ENCODE data around the gene DDX39A.
A peak's percentile ranks its signal among the peaks of the same experiment; 100 is the strongest.
"Not testable (repeated sequence)": the region's sequence is repeated elsewhere in the genome, so short reads cannot be mapped to it uniquely, and the experiment has no call there.

The DDX39A gene

GRCh38 chr19:14419106-14419813, at the start of gene DDX39A:
Gene DDX39A (minus strand): TSS chr19:14419341. CDS start chr19:14413220, 6,121 bp downstream.
- DNase-seq: peak; percentile 100

GRCh38 chr19:14467816-14468215, 48.7 kb upstream of the DDX39A start:
- peak; percentile 45 for DNase-seq

- DNase-seq: no peak
These were observed 48.2 kb upstream of the DDX39A start for GRCh38 chr19:14467391-14467790.

- DNase-seq: no peak
These were observed 44.6 kb upstream of the DDX39A start for GRCh38 chr19:14463747-14464146.

GRCh38 chr19:14462401-14462800, 43.3 kb upstream of the DDX39A start:
- DNase-seq: not testable (repeated sequence)

GRCh38 chr19:14460935-14461334, 41.8 kb upstream of the DDX39A start:
- no peak for DNase-seq

- DNase-seq: no peak
These were observed 40.6 kb upstream of the DDX39A start for GRCh38 chr19:14459703-14460102.

GRCh38 chr19:14452303-14452702, 33.2 kb upstream of the DDX39A start:
- not testable (repeated sequence) for DNase-seq

- no peak for DNase-seq
These were observed 31.7 kb upstream of the DDX39A start for GRCh38 chr19:14450876-14451275.

GRCh38 chr19:14450168-14450874, 31.2 kb upstream of the DDX39A start:
- peak; percentile 91 for DNase-seq

- no peak for DNase-seq
These were observed 30.2 kb upstream of the DDX39A start for GRCh38 chr19:14449321-14449720.

- DNase-seq: no peak
These were observed 27.3 kb upstream of the DDX39A start for GRCh38 chr19:14446336-14447036.

GRCh38 chr19:14443632-14444216, 24.6 kb upstream of the DDX39A start:
- no peak for DNase-seq

- DNase-seq: no peak
These were observed 23.9 kb upstream of the DDX39A start for GRCh38 chr19:14442891-14443631.

GRCh38 chr19:14441041-14441938, 22.1 kb upstream of the DDX39A start:
- DNase-seq: no peak

- DNase-seq: peak; percentile 97
These were observed 20.9 kb upstream of the DDX39A start for GRCh38 chr19:14440049-14440448.

GRCh38 chr19:14439014-14439413, 19.9 kb upstream of the DDX39A start:
- peak; percentile 23 for DNase-seq

GRCh38 chr19:14437578-14438140, 18.5 kb upstream of the DDX39A start:
- DNase-seq: no peak

- DNase-seq: no peak
These were observed 16.3 kb upstream of the DDX39A start for GRCh38 chr19:14435320-14436050.

- peak; percentile 47 for DNase-seq
These were observed 15.6 kb upstream of the DDX39A start for GRCh38 chr19:14434543-14435319.

Measured in hematopoietic multipotent progenitor cell treated with erythropoietin and hydrocortisone succinate and interleukin-3 and kit ligand, for 4 days (in vitro differentiated cells).